ENCODE measurements around the gene MAPK4.
"Not testable (repeated sequence)": the region's sequence is repeated elsewhere in the genome, so short reads cannot be mapped to it uniquely, and the experiment has no call there.

The MAPK4 gene

DNA sequence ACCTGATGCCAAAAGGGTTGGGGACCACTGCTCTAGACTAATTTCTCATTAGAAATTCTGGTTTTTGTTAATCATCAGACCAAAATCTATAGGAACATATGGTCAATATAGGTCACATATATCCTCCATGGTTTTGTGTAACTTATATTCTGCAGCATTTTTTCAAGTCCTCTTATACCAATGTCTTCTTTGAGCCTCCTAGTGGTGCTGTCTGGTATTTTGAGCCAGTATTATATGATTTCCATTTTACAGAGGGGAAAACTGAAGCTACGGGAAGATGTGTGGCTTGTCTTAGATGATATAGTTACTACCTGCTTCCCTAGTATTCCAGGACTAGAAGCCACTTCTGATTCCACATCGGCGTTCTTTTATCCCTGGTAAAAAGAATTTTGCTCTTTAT is 13.8 kb downstream of the MAPK4 start:
- DNase-seq (ENCODE audit: low read depth in 2 of 2): no peak

DNA sequence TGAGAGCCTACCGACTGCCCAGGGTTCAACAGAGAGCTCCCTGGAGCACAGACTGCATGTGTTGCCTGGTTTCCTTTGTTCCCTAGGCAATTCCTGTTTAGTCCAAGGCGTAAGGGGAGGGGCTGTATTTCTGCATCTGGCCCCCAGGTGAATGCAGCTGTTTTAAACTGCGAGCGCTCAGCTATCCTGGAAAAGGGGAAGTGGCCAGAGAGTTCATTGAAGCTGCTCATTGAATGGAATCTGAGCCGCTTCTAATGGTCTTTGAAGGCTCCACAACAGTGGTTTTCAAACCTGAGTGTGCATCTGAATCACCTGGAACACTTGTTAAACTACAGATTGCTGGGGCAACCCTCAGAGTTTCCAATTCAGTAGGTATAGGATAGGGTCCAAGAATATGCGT is 18.1 kb downstream of the MAPK4 start:
- no peak for DNase-seq (ENCODE audit: low read depth in 2 of 2)

DNA sequence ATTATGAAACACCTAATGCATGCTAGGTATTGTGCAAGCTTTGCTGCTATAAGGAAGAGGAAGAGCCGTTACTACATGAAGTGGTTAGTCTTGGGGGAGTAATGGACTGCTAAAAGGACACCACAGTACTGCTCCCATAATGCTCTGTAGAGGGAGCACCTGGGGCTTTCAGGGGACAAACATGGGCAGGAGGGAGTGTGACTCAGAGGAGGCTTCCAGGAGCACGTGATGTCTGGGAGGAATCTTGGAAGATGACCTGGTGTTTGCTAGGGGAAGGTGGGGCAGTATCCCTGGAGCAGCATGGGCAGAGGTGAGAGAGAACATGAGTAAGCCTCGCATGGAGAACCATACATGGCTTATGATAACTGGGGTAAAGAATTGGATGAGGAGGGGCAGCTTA is 18.8 kb downstream of the MAPK4 start:
- no peak for DNase-seq (ENCODE audit: low read depth in 2 of 2)

DNA sequence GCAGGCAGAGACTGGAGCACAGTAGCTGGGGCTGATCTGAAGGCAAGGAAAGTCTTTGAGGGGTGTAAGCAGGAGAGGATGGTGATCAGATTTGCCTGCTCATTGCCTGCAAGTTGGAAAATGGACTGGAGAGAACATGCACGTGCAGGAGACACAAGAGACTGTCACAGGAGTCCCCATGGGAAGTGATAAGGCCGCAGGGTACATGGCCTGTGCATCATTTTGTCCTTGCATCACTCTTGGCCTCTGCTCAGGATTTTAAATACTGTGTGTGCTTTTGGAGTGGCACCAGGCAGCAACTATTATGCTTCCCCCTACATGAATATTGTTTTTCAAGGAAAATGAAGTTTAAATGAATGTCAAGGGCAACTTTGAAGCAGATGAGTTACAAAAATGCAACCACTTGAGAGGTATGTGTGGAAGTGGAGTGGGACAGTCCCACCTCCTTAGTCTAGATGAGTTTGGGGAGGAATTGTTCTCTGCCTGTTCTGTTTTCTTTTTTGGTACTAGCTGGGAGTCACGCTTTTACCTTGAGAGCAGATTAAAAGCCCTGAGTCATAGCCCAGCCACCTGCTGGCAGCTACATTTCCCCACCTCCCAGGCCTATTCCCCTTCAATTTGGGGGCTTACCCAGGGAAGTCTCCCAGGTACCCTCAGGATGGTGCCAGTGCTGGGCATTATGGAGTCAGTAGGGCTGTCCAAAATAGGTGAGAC is 19.3 kb downstream of the MAPK4 start:
- no peak for DNase-seq (ENCODE audit: low read depth in 2 of 2)

DNA sequence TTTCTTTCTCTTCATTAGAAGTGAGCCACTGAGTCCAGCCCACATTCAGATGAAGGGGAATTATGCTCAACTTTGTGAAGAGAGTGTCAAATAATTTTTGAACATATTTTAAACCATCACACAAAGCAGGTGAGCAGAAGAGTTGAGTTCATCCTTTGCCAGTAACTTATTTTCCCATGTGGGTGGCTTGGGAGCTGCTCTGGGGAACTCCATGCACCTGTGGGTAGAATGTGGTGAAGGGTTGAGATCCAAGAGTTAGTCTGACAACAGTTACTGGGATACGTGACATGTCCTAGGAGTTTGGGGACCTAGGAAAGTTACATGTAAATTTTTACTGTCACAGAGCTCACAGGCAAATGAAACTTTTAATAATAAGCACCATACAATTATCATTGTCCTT is 21.6 kb downstream of the MAPK4 start:
- DNase-seq (ENCODE audit: low read depth in 2 of 2): no peak

DNA sequence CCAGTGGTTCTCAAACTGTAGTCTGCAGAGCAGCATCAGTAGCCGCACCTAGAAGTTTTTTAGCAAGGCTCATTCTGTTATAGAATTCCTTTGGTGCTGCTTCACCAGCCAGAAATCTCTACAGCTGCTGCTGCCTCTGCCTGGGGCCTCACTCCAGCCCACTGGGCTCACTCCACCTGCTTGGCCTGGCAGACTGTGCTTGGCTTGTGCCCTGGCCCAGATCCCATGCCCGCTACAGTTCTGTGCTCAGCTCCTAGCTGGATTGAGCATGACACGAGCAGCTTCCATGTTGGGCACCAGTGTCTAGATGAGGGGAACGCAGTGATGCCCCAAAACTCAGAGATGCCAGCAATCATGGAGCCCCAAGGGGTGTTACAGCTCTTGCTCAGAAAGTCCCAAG is 22.6 kb downstream of the MAPK4 start:
- no peak for DNase-seq (ENCODE audit: low read depth in 2 of 2)

DNA sequence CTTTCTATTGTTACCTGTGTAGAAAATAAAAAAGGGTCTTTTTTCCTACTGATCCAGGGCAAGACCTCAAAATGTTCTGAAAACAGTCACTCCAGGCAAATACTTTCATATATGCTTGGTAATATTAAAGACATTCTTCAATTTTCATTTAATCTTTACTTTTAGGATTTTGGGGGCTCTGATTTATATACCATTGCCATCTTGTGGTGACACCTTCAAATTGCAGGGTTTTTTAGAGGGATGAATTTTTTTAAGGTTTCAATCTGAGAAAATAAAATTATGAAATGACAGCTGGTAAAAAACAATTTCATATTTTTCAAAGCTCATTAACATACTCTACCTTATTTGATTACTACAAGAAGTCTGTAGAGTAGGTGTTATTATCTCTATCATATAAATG is 26.8 kb downstream of the MAPK4 start:
- no peak for DNase-seq (ENCODE audit: low read depth in 2 of 2)

DNA sequence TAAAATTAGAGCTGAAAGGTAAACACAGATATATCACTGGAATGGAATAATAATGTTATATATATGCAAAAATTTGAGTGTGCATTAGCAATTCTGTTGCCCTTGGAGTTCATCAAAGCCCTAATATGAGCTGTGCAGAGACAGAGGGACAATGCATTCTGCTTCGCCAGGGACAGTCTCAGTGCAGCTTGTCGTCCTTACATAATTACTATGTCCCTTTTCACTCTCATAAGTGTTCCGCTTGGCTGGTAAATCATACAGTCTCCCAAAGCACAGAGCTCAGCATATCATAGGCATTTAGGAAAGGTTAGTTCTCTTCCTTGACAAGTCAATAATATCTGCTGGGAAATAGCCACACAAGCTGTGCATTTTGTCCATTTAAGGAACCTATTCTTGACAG is 30.7 kb downstream of the MAPK4 start:
- no peak for DNase-seq (ENCODE audit: low read depth in 2 of 2)

DNA sequence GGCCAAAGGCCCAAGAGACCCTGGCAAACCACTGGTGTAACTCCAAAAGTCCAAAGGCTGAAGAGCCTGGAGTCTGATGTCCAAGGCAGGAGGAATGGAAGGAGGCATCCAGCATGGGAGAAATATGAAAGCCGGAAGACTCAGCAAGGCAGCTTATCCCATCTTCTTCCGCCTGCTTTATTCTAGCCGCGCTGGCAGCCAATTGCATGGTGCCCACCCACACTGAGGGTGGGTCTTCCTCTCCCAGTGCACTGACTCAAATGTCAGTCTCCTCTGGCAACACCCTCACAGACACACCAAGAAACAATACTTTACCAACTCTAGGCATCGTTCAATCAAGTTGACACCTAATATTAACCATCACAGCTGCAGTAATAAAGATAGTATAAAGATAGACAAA is 34.1 kb downstream of the MAPK4 start:
- no peak for DNase-seq (ENCODE audit: low read depth in 2 of 2)

DNA sequence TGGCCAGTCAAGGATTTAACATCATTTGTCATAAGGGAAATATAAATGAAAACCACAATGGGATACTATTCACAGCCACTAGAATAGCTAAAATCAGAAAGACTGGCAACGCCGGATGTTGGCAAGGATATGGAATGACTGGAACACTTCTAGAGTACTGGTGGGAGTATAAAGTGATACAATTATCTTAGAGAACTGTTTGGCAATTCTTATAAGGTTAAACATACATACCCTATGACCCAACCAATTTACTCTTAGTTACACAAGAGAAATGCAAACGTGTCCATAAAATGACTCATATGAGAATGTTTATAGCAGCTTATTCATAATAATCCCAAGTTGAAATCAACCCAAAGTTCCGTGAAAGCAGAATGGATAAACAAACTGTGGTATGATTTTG is 35.1 kb downstream of the MAPK4 start:
- no peak for DNase-seq (ENCODE audit: low read depth in 2 of 2)

DNA sequence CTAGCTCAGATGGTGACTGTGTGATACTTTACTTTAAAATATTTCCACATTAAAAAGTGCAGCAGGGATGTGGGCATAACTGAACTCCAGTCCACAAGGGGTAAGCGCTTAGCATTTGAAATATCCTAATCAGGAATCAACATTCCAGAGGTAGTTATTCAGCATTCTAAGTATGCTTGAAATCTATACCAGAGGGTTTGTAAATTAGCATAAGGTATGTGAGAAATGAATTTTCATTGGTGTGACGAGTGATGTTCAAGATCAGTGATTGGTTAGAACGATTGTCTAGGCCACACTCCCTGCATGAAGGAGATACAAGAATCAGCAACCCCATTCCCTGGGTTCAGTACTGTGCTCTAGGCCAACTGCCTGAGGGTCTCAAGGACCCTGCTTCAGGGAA is 42.6 kb downstream of the MAPK4 start:
- DNase-seq (ENCODE audit: low read depth in 2 of 2): no peak

DNA sequence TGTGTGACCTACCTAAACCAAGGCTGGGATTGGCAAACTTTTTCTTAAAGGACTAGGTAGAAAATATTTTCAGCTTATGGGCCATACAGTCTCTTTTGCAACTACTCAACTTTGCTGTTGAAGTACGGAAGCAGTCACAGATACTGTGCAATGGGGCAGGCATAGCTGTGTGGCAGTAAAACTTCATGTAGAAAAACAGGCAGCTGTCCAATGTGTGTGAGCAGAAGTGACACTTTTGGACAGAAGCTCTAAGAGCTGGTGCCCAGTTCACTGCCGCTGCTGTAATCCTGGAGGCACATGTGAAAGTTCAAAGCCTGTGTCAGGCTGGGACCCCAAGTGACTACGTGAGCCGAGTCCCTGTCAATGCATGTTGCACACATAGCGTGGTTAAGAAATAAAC is 46.7 kb downstream of the MAPK4 start:
- no peak for DNase-seq (ENCODE audit: low read depth in 2 of 2)

DNA sequence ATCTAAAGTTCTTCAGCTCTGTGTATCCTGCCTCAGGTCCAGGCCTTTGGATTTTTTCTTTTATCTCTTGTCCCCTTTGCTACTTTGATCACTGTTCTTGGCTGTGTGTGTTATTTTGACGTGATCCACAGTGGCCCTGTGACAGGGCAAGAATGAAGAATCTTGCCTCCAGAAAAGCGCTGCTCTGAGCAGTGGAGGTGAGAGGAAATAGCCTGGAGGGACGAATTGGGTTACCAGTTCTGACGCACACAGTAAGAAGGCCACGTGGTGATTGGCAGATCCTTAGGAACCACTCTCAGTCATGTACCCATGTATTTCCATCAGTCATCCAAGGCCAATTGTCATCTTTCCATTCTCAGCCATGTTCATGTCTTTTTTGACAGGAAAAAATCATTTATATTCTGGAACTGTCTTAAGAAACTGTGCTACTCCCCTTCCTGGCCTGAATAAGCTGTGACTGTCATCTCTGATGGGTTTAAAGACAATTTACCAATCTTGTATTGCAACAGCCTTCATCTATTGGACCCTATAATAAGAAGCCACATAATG is 47.6 kb downstream of the MAPK4 start:
- DNase-seq (ENCODE audit: low read depth in 2 of 2): no peak

DNA sequence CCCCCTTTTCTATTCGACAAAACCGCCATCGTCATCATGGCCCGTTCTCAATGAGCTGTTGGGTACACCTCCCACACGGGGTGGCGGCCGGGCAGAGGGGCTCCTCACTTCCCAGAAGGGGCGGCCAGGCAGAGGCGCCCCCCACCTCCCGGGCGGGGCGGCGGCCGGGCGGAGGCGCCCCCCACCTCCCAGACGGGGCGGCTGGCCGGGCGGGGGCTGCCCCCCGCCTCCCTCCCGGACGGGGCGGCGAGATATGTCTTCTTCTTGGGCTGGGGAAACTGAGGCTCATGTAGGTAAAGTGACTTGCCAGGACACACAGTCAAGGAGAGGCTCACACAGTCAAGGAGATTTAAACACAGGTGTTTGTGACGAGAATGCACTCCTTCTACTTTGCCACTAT is 49.3 kb downstream of the MAPK4 start:
- DNase-seq (ENCODE audit: low read depth in 2 of 2): not testable (repeated sequence)

DNA sequence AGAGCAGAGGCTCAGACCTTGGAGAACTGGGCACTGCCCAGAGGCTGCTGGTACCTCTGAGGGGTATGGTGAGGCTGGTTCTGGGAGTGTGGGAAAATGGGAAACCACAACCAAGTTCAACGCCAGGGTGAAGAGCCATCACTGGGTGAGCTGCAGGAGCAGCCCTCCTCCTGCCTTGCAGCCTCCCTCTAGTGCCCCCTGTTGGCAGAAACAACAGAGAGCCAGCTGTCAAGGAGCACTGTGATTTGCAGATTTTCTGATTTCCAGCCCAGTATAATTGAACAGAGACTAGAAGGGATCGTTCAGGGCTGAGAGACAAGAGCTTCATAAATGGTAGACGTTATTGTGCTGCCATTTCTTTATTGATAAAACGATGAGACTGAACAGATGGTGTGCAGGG is 50.5 kb downstream of the MAPK4 start:
- no peak for DNase-seq (ENCODE audit: low read depth in 2 of 2)

DNA sequence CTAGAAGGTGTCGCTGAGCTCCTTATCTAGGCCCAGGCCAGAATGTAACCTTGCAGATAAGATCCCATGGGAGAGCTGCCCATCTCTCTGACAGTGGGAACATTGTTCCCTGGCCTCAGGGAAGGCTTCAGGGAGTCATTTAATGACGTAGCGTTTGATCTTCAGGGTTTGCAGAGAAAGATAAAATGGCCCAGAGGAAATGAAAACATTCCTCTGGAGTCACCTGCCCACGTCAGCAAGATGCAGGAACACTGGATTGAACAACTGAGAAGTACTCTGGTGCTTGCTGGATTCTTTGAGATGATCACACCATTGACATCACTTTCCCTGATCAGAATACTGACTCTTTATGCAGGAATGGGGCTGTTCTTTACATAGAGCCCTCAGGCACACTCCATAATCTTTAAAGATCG is 51.6 kb downstream of the MAPK4 start:
- no peak for DNase-seq (ENCODE audit: low read depth in 2 of 2)

DNA sequence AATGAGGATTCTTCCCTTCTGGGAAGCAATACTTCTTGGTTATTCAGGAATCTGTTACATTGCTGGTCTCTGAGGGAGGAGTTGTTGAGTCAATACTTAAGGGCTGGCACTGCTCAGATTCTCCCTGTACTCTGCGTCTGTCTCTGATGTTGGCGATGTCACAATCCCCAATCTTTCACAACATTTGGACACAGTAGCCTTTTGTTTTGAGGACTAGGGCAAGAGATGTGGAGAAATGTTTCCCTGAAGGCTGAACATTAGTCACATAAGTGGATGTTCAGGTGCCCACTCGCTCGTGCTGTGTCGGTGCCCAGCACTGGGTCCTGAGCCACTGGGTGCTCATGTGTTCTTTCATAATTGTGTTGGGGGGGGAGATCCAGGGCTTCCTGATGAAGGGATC is 55.0 kb downstream of the MAPK4 start:
- DNase-seq (ENCODE audit: low read depth in 2 of 2): no peak

DNA sequence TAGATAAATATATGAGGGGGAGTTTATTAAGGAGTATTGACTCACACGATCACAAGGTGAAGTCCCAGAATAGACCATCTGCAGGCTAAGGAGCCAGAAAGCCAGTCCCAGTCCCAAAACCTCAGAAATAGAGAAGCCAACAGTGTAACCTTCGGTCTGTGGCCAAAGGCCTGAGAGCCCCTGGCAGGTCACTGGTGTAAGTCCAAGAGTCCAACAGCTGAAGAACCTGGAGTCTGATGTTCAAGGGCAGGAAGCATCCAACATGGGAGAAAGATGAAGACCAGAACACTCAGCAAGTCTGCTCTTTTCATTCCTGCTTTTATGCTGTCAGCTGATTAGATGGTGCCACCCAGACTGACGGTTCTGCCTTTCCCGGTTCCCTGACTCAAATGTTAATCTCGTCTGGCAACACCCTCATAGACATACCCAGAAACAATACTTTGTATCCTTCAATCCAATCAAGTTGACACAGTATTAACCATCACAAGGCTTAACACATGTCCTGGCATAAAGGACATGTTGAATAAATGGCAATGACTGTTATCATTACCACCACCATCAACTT is 56.7 kb downstream of the MAPK4 start:
- no peak for DNase-seq (ENCODE audit: low read depth in 2 of 2)

DNA sequence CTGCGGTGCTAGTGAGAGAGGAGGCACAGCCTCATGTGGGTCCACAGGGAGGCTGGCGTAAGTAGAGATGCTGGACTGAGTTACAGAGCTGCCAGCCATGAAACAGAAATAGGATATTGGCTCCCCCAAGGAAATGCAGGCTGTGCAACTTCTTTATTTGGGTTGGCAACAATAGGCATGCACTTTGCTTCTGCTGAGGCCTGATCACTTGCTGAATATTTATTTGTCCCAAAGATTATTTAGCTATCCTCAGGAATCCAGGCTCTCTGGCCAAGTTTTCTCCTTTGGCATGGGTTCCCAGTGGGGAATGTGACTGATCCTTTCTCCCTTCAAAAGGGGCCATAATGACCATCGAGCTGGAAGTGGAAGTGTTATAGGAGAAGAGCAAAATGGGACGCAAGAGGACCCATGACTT is 60.0 kb downstream of the MAPK4 start:
- no peak for DNase-seq (ENCODE audit: low read depth in 2 of 2)

DNA sequence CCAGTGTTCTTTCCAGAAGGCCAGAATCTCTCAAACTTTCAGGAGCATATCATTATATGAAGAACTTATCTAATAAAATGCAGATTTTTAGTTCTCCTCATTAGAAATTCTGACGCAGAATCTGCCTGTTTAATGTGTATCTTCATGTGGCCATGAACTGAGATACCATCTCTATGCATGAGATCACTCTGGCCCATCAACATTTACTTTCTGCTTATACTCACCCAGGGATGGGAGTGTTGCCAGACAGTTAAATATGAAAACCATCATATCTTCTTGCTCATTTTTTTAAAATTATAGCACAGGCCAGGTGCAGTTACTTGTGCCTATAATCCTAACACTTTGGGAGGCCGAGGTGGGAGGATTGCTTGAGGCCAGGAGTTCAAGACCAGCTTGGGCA is 60.4 kb downstream of the MAPK4 start:
- no peak for DNase-seq (ENCODE audit: low read depth in 2 of 2)

DNA sequence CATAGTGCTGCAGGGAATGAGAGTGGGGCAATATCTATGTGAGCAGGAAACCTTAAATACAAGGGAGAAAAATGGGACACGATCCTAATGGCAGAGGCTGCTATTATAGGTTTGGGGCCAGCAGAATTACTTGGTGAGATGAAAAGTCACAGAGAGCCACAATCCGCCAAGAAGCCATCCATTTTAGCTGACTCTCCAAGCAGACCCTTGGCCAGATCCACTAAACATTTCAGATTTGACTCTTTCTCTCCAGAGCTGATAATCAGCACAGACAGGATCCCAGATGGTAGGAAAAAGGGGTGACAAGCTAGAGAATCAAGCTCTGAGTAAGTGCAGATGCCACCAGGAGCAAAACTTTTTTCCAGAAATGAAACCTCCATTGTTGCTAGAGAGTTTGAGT is 61.5 kb downstream of the MAPK4 start:
- DNase-seq (ENCODE audit: low read depth in 2 of 2): no peak

DNA sequence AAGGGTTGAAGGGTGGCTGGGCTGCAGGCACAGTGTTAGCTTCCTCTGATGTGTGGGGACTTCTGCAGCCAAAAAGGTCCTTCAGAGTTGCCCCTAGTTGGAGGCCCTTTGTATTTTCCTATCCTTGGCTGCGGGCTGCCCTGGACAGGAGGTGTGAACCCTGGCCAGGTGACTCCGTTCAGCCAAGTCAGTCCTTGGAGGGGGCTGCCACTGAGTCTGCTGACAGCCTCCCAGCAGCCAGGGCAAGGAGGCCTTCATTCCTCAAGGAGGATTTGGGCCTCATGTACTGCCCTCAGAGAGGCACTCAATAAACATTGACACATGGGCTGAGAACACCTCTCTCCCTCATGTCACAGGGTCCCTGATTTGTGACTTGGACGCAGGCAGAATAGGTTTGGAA is 62.4 kb downstream of the MAPK4 start:
- no peak for DNase-seq (ENCODE audit: low read depth in 2 of 2)

DNA sequence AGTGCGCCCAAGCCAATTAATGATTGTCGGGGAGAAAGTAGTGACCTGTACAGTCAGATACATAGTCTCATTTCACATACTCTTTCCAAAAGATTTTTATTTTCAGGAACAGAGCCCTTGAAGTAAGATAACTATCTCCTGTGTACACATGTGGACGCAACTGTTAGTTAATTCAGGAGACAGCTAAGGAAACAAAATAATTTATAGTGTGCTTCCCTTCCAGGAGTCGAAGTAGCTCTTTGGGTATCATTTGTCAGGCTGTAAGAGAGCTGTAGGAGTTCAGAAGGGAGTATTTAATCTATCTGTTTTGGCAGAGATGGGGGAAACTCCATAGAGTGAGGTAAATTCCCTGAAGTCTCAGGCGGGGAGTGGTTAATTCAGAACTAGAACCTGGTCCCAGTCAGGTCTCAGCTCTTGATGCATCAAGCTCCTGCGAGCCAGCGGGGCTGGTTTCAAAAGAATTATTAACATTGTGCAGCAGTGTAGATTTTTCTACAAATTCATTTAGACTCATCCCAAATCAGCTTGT is 63.0 kb downstream of the MAPK4 start:
- no peak for DNase-seq (ENCODE audit: low read depth in 2 of 2)
